BE2C (cell line): ENCODE results near the gene FBF1.
A peak's percentile ranks its signal among the peaks of the same experiment; 100 is the strongest.

Experiments
- DNase-seq: peaks from one replicate; pipeline ENCODE4 v3.0.0-alpha.2; 2020
- H3K27me3 ChIP-seq: fragments of 250-450 bp; sonication (Bioruptor Pico); 2 replicates; pipeline ENCODE4 v1.5.1; 2020; ENCODE audit warnings: mild to moderate bottlenecking
- H3K36me3 ChIP-seq: fragments of 250-450 bp; sonication (Bioruptor Pico); 2 replicates; pipeline ENCODE4 v1.5.1; 2020; ENCODE audit warnings: mild to moderate bottlenecking
- H3K4me1 ChIP-seq: fragments of 250-450 bp; sonication (Bioruptor Pico); 2 replicates; pipeline ENCODE4 v1.5.1; 2020
- H3K4me3 ChIP-seq: 2 replicates; pipeline ENCODE4 v1.5.1; 2011; ENCODE audit warnings: low read depth, low read length
- H3K9me3 ChIP-seq: fragments of 250-450 bp; sonication (Bioruptor Pico); 2 replicates; pipeline ENCODE4 v1.5.1; 2020
- TF ChIP-seq, protein P1 (sequence below): IDR thresholded peaks from 2 replicates; pipeline ENCODE4 v1.5.1; 2012; ENCODE audit warnings: mild to moderate bottlenecking, low read depth, low read length

The FBF1 gene

DNA sequence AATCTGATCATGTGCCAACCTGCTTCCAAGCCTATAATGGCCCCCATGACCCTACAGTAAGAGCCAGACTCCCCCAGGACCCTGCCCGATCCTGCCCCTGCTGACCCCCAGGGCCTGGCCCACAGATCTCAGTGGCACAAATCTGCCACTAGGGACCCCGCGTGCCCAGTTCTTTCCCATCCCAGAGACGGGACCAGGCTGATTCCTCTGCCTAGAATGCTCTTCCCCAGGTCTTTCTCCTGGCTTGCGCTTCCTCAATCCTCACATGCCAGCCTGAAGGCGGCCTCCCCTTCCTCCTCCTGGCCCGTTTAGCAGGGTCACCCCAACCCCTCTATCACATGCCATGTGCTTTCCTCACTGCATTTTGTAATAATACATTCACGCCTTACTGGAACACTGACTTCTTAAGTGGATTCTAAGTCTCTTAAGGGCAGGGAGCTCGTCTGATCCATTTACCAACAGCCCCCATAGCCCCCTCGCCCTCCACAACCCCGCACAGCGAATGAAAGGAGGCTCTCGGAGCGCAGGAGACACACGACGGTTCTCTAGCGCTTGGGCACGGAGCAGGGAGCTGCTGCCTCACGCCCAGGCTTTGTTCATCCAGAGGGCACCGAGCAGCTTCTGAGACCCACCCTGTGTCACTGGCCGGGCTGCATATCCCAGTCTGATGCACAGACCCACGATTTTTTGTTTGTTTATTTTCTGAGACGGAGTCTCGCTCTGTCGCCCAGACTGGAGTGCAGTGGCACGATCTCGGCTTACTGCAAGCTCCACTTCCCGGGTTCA, 45.3 kb downstream of the FBF1 start:
- DNase-seq, result peak; percentile 55
- Histone ChIP-seq H3K4me1 (peaks cover 9% of the 10 kb centered on the region; the same call in 1 of the 2 replicates), H3K27me3 (no peaks in the 10 kb centered on the region), H3K9me3 (no peaks in the 10 kb centered on the region), H3K36me3 (peaks cover 48% of the 10 kb centered on the region), H3K4me3 (peak overlapping the region; percentile 70)
- TF ChIP-seq, protein P1, sequence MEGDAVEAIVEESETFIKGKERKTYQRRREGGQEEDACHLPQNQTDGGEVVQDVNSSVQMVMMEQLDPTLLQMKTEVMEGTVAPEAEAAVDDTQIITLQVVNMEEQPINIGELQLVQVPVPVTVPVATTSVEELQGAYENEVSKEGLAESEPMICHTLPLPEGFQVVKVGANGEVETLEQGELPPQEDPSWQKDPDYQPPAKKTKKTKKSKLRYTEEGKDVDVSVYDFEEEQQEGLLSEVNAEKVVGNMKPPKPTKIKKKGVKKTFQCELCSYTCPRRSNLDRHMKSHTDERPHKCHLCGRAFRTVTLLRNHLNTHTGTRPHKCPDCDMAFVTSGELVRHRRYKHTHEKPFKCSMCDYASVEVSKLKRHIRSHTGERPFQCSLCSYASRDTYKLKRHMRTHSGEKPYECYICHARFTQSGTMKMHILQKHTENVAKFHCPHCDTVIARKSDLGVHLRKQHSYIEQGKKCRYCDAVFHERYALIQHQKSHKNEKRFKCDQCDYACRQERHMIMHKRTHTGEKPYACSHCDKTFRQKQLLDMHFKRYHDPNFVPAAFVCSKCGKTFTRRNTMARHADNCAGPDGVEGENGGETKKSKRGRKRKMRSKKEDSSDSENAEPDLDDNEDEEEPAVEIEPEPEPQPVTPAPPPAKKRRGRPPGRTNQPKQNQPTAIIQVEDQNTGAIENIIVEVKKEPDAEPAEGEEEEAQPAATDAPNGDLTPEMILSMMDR, result peak; percentile 45

DNA sequence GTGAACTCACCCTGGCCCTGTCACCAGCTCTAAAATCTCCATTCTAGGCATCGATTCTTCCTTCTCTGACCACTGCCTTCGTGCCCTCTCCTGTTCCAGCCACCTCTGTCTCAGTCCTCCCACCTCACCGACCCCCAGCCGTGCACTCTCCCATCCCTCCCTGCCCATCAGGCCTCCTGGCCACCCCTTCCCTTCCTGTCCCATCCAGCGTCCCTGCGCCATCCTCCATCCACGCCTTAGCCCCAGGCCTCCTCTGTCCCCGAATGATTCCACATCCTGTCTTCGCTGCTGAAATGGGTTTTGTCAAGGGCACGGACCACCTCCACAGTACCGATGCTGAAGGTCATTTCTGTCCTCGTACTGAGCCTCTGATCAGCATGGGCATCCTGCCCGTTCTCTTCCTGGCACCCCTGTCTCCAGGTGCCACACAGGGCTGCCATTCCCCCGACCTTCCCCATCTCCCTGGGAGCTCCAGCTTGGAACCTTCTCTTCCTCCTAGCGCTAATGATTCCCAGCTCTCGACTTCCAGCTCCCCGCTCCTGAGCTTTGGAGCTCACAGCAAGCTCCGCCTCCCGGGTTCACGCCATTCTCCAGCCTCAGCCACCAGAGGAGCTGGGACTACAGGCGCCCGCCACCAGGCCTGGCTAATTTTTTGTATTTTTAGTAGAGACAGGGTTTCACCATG, 46.7 kb downstream of the FBF1 start:
- no peak for DNase-seq
- no peaks in the 10 kb centered on the region for H3K27me3 ChIP-seq
- TF ChIP-seq, protein P1, result no peak
- no peak overlapping the region for H3K4me3 ChIP-seq
- H3K9me3 ChIP-seq, result no peaks in the 10 kb centered on the region
- H3K36me3 ChIP-seq, result peaks cover 38% of the 10 kb centered on the region
- peaks cover 9% of the 10 kb centered on the region; the same call in 1 of the 2 replicates for H3K4me1 ChIP-seq

DNA sequence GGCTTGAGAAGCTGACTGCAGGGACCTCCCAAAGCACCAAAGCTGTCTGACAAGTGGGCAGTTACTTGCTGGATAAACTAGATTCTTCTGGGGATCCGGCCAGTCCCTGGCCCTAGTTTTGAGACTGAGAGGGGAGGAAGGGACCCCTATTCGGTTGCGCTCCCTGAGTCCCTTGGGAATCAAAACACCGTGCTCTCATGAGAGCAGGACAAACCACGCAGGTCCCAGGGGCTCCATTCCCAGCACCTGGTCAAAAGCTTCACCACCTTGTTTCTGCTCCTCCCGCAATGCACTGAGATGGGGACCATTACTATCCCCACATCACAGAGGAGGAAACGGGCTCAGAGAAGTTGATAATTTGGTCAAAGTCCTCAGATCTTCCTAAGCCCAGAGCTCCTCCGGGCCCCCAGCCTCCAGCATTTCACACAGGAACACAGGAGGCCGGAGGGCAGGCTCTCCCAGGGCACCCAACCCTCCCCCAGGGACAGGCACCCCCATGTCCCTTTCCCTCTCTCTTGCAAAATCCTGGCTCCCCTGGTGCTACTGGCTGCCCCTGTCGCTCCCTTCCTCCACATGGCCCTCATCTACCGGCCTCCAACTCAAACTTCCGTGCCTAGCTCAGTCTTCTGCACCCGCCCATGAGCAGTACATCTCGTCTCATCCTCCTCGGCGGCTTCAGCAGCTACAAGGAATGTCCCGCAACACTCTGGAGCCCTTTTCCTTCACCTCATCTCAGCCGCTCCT, 47.4 kb downstream of the FBF1 start:
- H3K4me1 ChIP-seq, result peaks cover 9% of the 10 kb centered on the region; the same call in 1 of the 2 replicates

DNA sequence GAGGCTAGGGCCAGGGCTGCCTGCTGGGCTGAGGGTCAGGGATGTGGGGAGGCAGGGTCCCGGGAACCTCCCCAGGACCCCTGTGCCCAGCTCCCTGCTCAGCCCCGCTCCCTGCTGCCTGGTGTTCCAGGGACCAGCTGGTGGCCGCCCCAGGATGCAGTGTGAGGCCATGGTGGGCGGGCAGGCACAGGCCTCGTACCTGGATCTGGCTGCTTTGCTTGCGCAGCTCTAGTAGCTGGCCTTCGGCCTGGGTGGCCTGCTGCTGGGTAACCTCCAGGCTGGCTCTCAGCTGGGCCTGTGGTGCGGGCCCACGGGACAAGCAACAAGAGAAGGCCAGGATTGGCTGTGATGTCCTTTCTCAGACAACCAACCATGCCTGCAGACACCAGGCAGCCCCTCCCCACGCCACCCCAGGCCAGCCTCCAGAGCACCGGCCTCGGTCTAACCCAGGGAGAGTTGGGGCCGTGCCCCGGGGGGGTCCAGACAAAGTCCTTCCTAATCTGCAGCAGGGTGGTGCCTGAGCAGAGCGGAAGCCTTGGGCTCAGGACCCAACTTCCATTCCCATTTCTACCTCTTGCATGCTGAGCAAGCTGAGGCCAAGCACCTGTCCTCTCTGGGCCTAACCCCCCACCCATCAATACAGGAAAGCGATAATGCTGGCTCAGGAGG, 48.2 kb downstream of the FBF1 start:
- TF ChIP-seq, protein P1, result no peak
- no peaks in the 10 kb centered on the region for H3K27me3 ChIP-seq
- H3K4me3 ChIP-seq, result no peak overlapping the region
- DNase-seq, result no peak
- no peaks in the 10 kb centered on the region for H3K9me3 ChIP-seq
- peaks cover 25% of the 10 kb centered on the region for H3K36me3 ChIP-seq
- peaks cover 9% of the 10 kb centered on the region; the same call in 1 of the 2 replicates for H3K4me1 ChIP-seq

More for the DNA sequence above, 47.4 kb downstream of the FBF1 start:
- H3K4me3 ChIP-seq, result no peak overlapping the region
- H3K9me3 ChIP-seq, result no peaks in the 10 kb centered on the region
- H3K36me3 ChIP-seq, result peaks cover 31% of the 10 kb centered on the region
- no peaks in the 10 kb centered on the region for H3K27me3 ChIP-seq
- DNase-seq, result no peak
- TF ChIP-seq, protein P1, result no peak

DNA sequence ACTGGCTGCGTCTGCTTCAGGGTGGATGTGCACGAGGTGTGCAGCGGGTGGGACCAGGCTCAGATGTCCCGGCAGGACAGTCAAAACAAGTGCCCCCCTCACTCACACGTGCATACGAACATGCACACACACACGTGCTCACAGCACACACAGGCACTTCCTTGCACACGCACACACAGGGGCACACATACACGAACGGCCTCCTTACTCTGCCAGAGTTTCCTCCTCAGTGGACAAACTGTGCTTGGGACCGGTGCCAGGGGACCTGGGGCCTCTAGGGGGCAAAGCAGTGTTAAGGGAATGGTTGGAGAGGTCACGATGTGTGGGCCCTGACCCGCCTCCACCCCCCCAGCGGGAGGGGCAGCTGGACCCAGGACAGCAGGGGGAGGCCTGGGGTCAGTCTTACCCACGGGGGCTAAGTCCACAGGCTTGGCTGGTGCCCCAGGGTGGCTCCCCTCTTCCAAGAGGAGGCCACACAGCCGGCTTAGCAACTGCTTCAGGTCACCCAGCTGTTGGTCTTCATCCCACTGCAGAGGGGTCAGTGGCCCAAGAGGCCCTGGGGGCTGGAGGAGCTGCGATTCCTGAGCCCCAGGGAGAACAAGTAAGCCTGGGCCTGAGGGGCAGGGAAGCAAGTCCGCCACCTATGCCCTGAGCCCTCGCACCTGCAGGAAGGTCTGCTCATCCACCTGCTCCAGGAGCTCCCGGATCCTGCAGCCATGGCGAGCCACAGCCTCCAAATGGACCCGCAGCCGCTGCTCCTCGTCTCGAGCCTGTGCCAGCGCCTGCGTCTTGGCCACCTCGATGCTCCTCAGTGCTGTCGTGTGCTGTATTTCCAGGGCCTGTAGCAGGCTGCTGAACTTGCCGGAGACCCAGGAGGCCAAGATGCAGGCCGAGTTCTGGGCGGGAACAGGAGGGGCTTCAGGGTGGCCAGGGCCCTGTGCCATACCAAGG, 49.0 kb downstream of the FBF1 start:
- peaks cover 20% of the 10 kb centered on the region for H3K36me3 ChIP-seq
- TF ChIP-seq, protein P1, result no peak
- H3K9me3 ChIP-seq, result no peaks in the 10 kb centered on the region
- no peak overlapping the region for H3K4me3 ChIP-seq
- H3K4me1 ChIP-seq, result peaks cover 5% of the 10 kb centered on the region; the same call in 1 of the 2 replicates
- H3K27me3 ChIP-seq, result no peaks in the 10 kb centered on the region
- no peak for DNase-seq
